Fibroblast of lung (primary cell): ENCODE data around the gene GNAI2. TPM values are rescaled to one million over a fixed set of nuclear protein-coding genes. Genes with fewer than 3 reads are reported as not detected.
A peak's percentile ranks its signal among the peaks of the same experiment; 100 is the strongest.

ENCODE experiments used
- DNase-seq, 2 donors: peaks; one replicate each; pipeline versions ENCODE4 v3.0.0 to v3.0.0-alpha.2; 2010; ENCODE audit warnings: low read depth in 2 of 2
- H2AFZ ChIP-seq: 2 replicates; pipeline ENCODE4 v1.5.1; 2012; ENCODE audit warnings: low read length, control low read depth, inconsistent platforms
- H3K27ac ChIP-seq: 2 replicates; pipeline ENCODE4 v1.5.1; 2011; ENCODE audit warnings: low read length, control low read depth; ENCODE audit not compliant: insufficient read depth
- H3K27me3 ChIP-seq: 2 replicates; pipeline ENCODE4 v1.5.1; 2011; ENCODE audit warnings: mild to moderate bottlenecking, low read length; ENCODE audit not compliant: control insufficient read depth, insufficient read depth
- H3K36me3 ChIP-seq: 2 replicates; pipeline ENCODE4 v1.5.1; 2011; ENCODE audit warnings: low read length; ENCODE audit not compliant: control insufficient read depth, insufficient read depth
- H3K4me1 ChIP-seq: 2 replicates; pipeline ENCODE4 v1.5.1; 2011; ENCODE audit warnings: low read length; ENCODE audit not compliant: control insufficient read depth, insufficient read depth; ENCODE audit errors: extremely low read depth
- H3K4me2 ChIP-seq: 2 replicates; pipeline ENCODE4 v1.5.1; 2011; ENCODE audit warnings: low read length, control low read depth; ENCODE audit not compliant: insufficient read depth; ENCODE audit errors: extremely low read depth
- H3K4me3 ChIP-seq, 4 experiments: fragments of 200-600 bp in 1 of 4; sonication (generic) in 1 of 4; replicated peaks in 1 of 4; 2 replicates each; pipeline ENCODE4 v1.5.1; 2011 to 2016; ENCODE audit warnings: low read length in 4 of 4, low read depth in 3 of 4, mild to moderate bottlenecking in 3 of 4, control low read depth in 2 of 4, inconsistent platforms in 1 of 4, mixed read lengths in 1 of 4; ENCODE audit not compliant: insufficient read depth in 1 of 4; ENCODE audit errors: control extremely low read depth in 1 of 4
- H3K79me2 ChIP-seq: 2 replicates; pipeline ENCODE4 v1.5.1; 2012; ENCODE audit warnings: mild to moderate bottlenecking, low read length, inconsistent platforms; ENCODE audit not compliant: control insufficient read depth, insufficient read depth
- H3K9ac ChIP-seq: 2 replicates; pipeline ENCODE4 v1.5.1; 2011; ENCODE audit warnings: mild to moderate bottlenecking, low read length, control low read depth; ENCODE audit not compliant: insufficient read depth
- H3K9me3 ChIP-seq: 2 replicates; pipeline ENCODE4 v1.5.1; 2012; ENCODE audit warnings: low read depth, low read length; ENCODE audit not compliant: control insufficient read depth, insufficient read depth
- H4K20me1 ChIP-seq: 2 replicates; pipeline ENCODE4 v1.5.1; 2011; ENCODE audit warnings: low read length; ENCODE audit not compliant: control insufficient read depth, insufficient read depth; ENCODE audit errors: extremely low read depth
- CTCF ChIP-seq, 2 donors: IDR thresholded peaks in 1 of 2; conservative IDR thresholded peaks in 1 of 2; 1 replicate in 1 of 2; 2 replicates in 1 of 2; pipeline ENCODE4 v1.5.1; 2011 to 2012; ENCODE audit warnings: low read length in 2 of 2, control low read depth in 1 of 2, inconsistent platforms in 1 of 2, low read depth in 1 of 2, mild to moderate bottlenecking in 1 of 2
- EZH2 ChIP-seq: IDR thresholded peaks from 2 replicates; pipeline ENCODE4 v1.5.1; 2012; ENCODE audit warnings: low read length, control low read depth, mild to moderate bottlenecking; ENCODE audit errors: missing control alignments
- polyA plus RNA-seq, 2 donors: library from polyadenylated mRNA; depleted of rRNA in 1 of 2; stranded (reverse) in 1 of 2; unstranded in 1 of 2; fragments of >200 nt; gene quantifications; 2 replicates each; pipeline ENCODE4 v1.2.1, GENCODE V29; 2011 to 2012; ENCODE audit warnings: missing spikeins in 1 of 2
- total RNA-seq: library from RNA; depleted of rRNA; stranded (reverse); fragments of >200 nt; gene quantifications from 2 replicates; pipeline ENCODE4 v1.2.1, GENCODE V29; 2014

GNAI2 gene
- total and polyA plus RNA-seq, 2 donors (not counting 1 experiment from before 2014, with no cell fraction given): 238 to 704 TPM

- no peaks in the 10 kb centered on the region for H3K36me3 ChIP-seq
- H3K79me2 ChIP-seq: no peaks in the 10 kb centered on the region
- no peaks in the 10 kb centered on the region for H4K20me1 ChIP-seq
- H3K4me3 ChIP-seq: no peak overlapping the region
- no peak for TF ChIP-seq CTCF (conservative IDR thresholded peaks at IDR 0.05 in 1 of 2, IDR thresholded peaks at IDR 0.05 in 1 of 2; ENCODE audit: low read depth in 1 of 2, low read length in 2 of 2)
- no peak for TF ChIP-seq EZH2
- no peak for DNase-seq
- H3K9ac ChIP-seq: no peak overlapping the region
- no peak overlapping the region for H3K27ac ChIP-seq
- H3K27me3 ChIP-seq: no peaks in the 10 kb centered on the region
- no peak overlapping the region for H3K4me2 ChIP-seq
- H3K9me3 ChIP-seq: no peaks in the 10 kb centered on the region
- no peak overlapping the region for H2AFZ ChIP-seq
- peaks cover 31% of the 10 kb centered on the region for H3K4me1 ChIP-seq
Measured at GRCh38 chr3:50273689-50274065, 37.7 kb downstream of the GNAI2 start.

- TF ChIP-seq EZH2: no peak
- peak; percentile 55 to 72 for TF ChIP-seq CTCF (conservative IDR thresholded peaks at IDR 0.05 in 1 of 2, IDR thresholded peaks at IDR 0.05 in 1 of 2; ENCODE audit: low read depth in 1 of 2, low read length in 2 of 2)
- H3K27ac ChIP-seq: no peak overlapping the region
- no peaks in the 10 kb centered on the region for H3K27me3 ChIP-seq
- H2AFZ ChIP-seq: no peak overlapping the region
- peaks cover 23% of the 10 kb centered on the region for H3K4me1 ChIP-seq
- no peaks in the 10 kb centered on the region for H3K9me3 ChIP-seq
- no peaks in the 10 kb centered on the region for H4K20me1 ChIP-seq
- no peaks in the 10 kb centered on the region for H3K79me2 ChIP-seq
- no peak overlapping the region for H3K4me3 ChIP-seq
- DNase-seq: peak; percentile 47 to 67
- H3K4me2 ChIP-seq: no peak overlapping the region
- no peaks in the 10 kb centered on the region for H3K36me3 ChIP-seq
- no peak overlapping the region for H3K9ac ChIP-seq
Measured at GRCh38 chr3:50274371-50275104, 38.5 kb downstream of the GNAI2 start.

- Histone ChIP-seq H3K27ac (no peak overlapping the region), H3K4me1 (peaks cover 14% of the 10 kb centered on the region), H3K9me3 (no peaks in the 10 kb centered on the region), H2AFZ (no peak overlapping the region), H3K79me2 (no peaks in the 10 kb centered on the region), H3K4me3 (no peak overlapping the region), H3K27me3 (no peaks in the 10 kb centered on the region), H4K20me1 (no peaks in the 10 kb centered on the region), H3K36me3 (no peaks in the 10 kb centered on the region), H3K9ac (no peak overlapping the region), H3K4me2 (no peak overlapping the region)
- peak; percentile 61 for TF ChIP-seq EZH2
- TF ChIP-seq CTCF (conservative IDR thresholded peaks at IDR 0.05 in 1 of 2, IDR thresholded peaks at IDR 0.05 in 1 of 2; ENCODE audit: low read depth in 1 of 2, low read length in 2 of 2): no peak
- DNase-seq: no peak
Measured at GRCh38 chr3:50275141-50275995, 39.4 kb downstream of the GNAI2 start.
